Measurements from ENCODE around the gene LRMDA. TPM values are rescaled to one million over a fixed set of nuclear protein-coding genes. Genes with fewer than 3 reads are reported as not detected.

The LRMDA gene
- total and polyA plus RNA-seq, 2 of the 13 experiments (the other 11 are each of a cell fraction or from before 2014, with no cell fraction given), result 13.4 to 22.0 TPM

GRCh38 chr10:75431180-75432111, at the start of gene LRMDA (continued):
- TF ChIP-seq ZNF282 (IDR thresholded peaks at IDR 0.05; ENCODE audit: partially characterized antibody) (no peak), KDM3A (CRISPR knock-in tag; IDR thresholded peaks at IDR 0.05; ENCODE audit: low read depth) (peak; percentile 68; the same call in 1 of the 2 replicates), SP5 (CRISPR knock-in tag; IDR thresholded peaks at IDR 0.05; ENCODE audit: borderline replicate concordance, low read depth) (peak; percentile 65), ZC3H13 (CRISPR knock-in tag; IDR thresholded peaks at IDR 0.05) (0 out of 2 replicates have a peak, but pooled peaks have one; percentile 21), THAP11 (CRISPR knock-in tag; IDR thresholded peaks at IDR 0.05) (peak; percentile 44; the same call in 1 of the 2 replicates), ZNF749 (CRISPR knock-in tag; IDR thresholded peaks at IDR 0.05; ENCODE audit: borderline replicate concordance) (0 out of 2 replicates have a peak, but pooled peaks have one; percentile 43)

- BruUV-seq (replicated peaks), result no TSS peak
- H3K9me3 ChIP-seq (ENCODE audit: low read length), result no peaks in the 10 kb centered on the region
- 47% methylated on average over 3 of the region's 3 CpGs for WGBS (ENCODE audit: low lambda C conversion rate)
- no peak overlapping the region for H3K4me3 ChIP-seq (replicated peaks in 1 of 3; ENCODE audit: insufficient read depth in 1 of 3, low read depth in 2 of 3, low read length in 3 of 3)
- ChIA-PET POLR2A (no interaction called here), CTCF (ENCODE audit: low intra/inter-chr PET ratio, low total read pairs) (no interaction called here)
- in situ Hi-C loops (cut with HindIII; ENCODE audit: extremely low pct_ligation_motif_present, low pct_unique_long_range_greater_than_20kb) (loop anchor here (10.0 kb wide), 1 partner anchor 919 kb away; no protein-coding TSS in a partner anchor), intact Hi-C loops (cut with micrococcal nuclease; ENCODE audit: unreplicated experiment) (no loop called here)
- no peaks in the 10 kb centered on the region for H3K79me2 ChIP-seq (ENCODE audit: insufficient read depth, low read length)
- H3K36me3 ChIP-seq (replicated peaks in 1 of 2; ENCODE audit: control insufficient read depth in 1 of 2, insufficient read depth in 2 of 2, low read length in 2 of 2), result no peaks in the 10 kb centered on the region
- 0 out of 2 replicates have a peak, but pooled peaks cover 2% of the 10 kb centered on the region for H3K4me1 ChIP-seq (ENCODE audit: insufficient read depth, low read length)
- FAIRE-seq (no peak), DNase-seq (ENCODE audit: low spot score) (no peak), ATAC-seq (no peak)
- H3K27me3 ChIP-seq (ENCODE audit: control insufficient read depth in 1 of 2, insufficient read depth in 2 of 2, low read length in 2 of 2), result no peaks in the 10 kb centered on the region
- no peak overlapping the region for H3K9ac ChIP-seq (ENCODE audit: insufficient read depth, low read depth, low read length)
- H3K4me2 ChIP-seq (ENCODE audit: low read depth, low read length), result no peak overlapping the region
- TF ChIP-seq ZNF75D (CRISPR knock-in tag; IDR thresholded peaks at IDR 0.05; ENCODE audit: borderline replicate concordance) (no peak), ATRX (CRISPR knock-in tag; IDR thresholded peaks at IDR 0.05; ENCODE audit: borderline replicate concordance) (no peak), SP2 (CRISPR knock-in tag; IDR thresholded peaks at IDR 0.05) (no peak), RXRA (CRISPR knock-in tag; IDR thresholded peaks at IDR 0.05) (no peak), KDM4B (CRISPR knock-in tag; IDR thresholded peaks at IDR 0.05) (no peak), ZNF407 (CRISPR knock-in tag; IDR thresholded peaks at IDR 0.05; ENCODE audit: not compliant biosample characterization) (no peak)
- H4K20me1 ChIP-seq (ENCODE audit: insufficient read depth, low read length), result no peaks in the 10 kb centered on the region
- no peak overlapping the region for H2AFZ ChIP-seq (ENCODE audit: low read length)
- H3K27ac ChIP-seq (ENCODE audit: extremely low read length, insufficient read depth, low read length), result no peak overlapping the region
These were observed 45.3 kb upstream of the LRMDA start for GRCh38 chr10:75386128-75386527.

All from HepG2 (cell line).